Thymus (tissue), 11 donors: ENCODE results near the gene GNG7. TPM values are rescaled to one million over a fixed set of nuclear protein-coding genes. Genes with fewer than 3 reads are reported as not detected.

Source experiments
- DNase-seq, 9 donors: peaks; one replicate each; pipeline ENCODE4 v3.0.0-alpha.2; 2013; ENCODE audit warnings: low spot score in 9 of 9, low read depth in 6 of 9, missing footprints in 1 of 9
- H3K27ac ChIP-seq, 2 donors: one replicate each; pipeline ENCODE4 v1.5.1; 2013; ENCODE audit warnings: control low read depth in 1 of 2, low read depth in 1 of 2, low read length in 1 of 2, mild to moderate bottlenecking in 1 of 2, moderate library complexity in 1 of 2
- H3K27me3 ChIP-seq, 2 donors: one replicate each; pipeline ENCODE4 v1.5.1; 2013; ENCODE audit warnings: low read length in 1 of 2; ENCODE audit not compliant: control insufficient read depth in 2 of 2, insufficient read depth in 1 of 2
- H3K36me3 ChIP-seq, 2 donors: one replicate each; pipeline ENCODE4 v1.5.1; 2013; ENCODE audit warnings: low read length in 1 of 2, mild to moderate bottlenecking in 1 of 2, moderate library complexity in 1 of 2; ENCODE audit not compliant: control insufficient read depth in 2 of 2, insufficient read depth in 2 of 2
- H3K4me1 ChIP-seq, 2 donors: one replicate each; pipeline ENCODE4 v1.5.1; 2013; ENCODE audit warnings: low read length in 2 of 2; ENCODE audit not compliant: control insufficient read depth in 2 of 2, insufficient read depth in 2 of 2
- H3K4me3 ChIP-seq, 2 donors: one replicate each; pipeline ENCODE4 v1.5.1; 2013; ENCODE audit warnings: low read length in 2 of 2, control low read depth in 1 of 2, mild to moderate bottlenecking in 1 of 2
- H3K9me3 ChIP-seq, 2 donors: one replicate each; pipeline ENCODE4 v1.5.1; 2013; ENCODE audit warnings: low read length in 1 of 2, mild to moderate bottlenecking in 1 of 2; ENCODE audit not compliant: control insufficient read depth in 2 of 2, insufficient read depth in 1 of 2
- WGBS: extraction: QIAGEN DNeasy Blood & Tissue Kit; methylation state at CpG from one replicate; pipeline ENCODE4 v1.1.7; 2013; 5-methylcytosine and 5-hydroxymethylcytosine counted together
- polyA plus RNA-seq: library from polyadenylated mRNA; stranded (reverse); fragments of 200-250 nt; gene quantifications from one replicate; pipeline ENCODE4 v1.2.3, GENCODE V29; 2013
- total RNA-seq: library from RNA; stranded (reverse); fragments of 120-200 nt; gene quantifications from one replicate; pipeline ENCODE4 v1.2.4, GENCODE V29; 2013
- donor health status: healthy.

GNG7 gene
- total and polyA plus RNA-seq, 2 donors, result 0.71 to 4.2 TPM

GRCh38 chr19:2619076-2619475 is 83.4 kb downstream of the GNG7 start:
- no peak for DNase-seq
- Histone ChIP-seq H3K4me1 (peaks cover 46 to 82% of the 10 kb centered on the region in 2 donors), H3K27me3 (no peaks in the 10 kb centered on the region), H3K27ac (peak overlapping the region in 1 of 2 donors; percentile 79), H3K9me3 (peaks cover 2 to 26% of the 10 kb centered on the region in 2 donors), H3K36me3 (peaks cover 0 to 3% of the 10 kb centered on the region in 2 donors), H3K4me3 (no peak overlapping the region)
- WGBS, result 90% methylated on average over 6 of the region's 6 CpGs

GRCh38 chr19:2618611-2619010 is 83.9 kb downstream of the GNG7 start:
- peaks cover 2 to 29% of the 10 kb centered on the region in 2 donors for H3K9me3 ChIP-seq
- peaks cover 0 to 3% of the 10 kb centered on the region in 2 donors for H3K36me3 ChIP-seq
- WGBS, result 7% methylated on average over 10 of the region's 10 CpGs
- H3K4me1 ChIP-seq, result peaks cover 48 to 87% of the 10 kb centered on the region in 2 donors
- no peak overlapping the region for H3K4me3 ChIP-seq
- DNase-seq, result peak in 3 of 9 donors; percentile 65 to 82 (median 69)
- H3K27ac ChIP-seq, result peak overlapping the region; percentile 79 to 84
- H3K27me3 ChIP-seq, result no peaks in the 10 kb centered on the region

DNA sequence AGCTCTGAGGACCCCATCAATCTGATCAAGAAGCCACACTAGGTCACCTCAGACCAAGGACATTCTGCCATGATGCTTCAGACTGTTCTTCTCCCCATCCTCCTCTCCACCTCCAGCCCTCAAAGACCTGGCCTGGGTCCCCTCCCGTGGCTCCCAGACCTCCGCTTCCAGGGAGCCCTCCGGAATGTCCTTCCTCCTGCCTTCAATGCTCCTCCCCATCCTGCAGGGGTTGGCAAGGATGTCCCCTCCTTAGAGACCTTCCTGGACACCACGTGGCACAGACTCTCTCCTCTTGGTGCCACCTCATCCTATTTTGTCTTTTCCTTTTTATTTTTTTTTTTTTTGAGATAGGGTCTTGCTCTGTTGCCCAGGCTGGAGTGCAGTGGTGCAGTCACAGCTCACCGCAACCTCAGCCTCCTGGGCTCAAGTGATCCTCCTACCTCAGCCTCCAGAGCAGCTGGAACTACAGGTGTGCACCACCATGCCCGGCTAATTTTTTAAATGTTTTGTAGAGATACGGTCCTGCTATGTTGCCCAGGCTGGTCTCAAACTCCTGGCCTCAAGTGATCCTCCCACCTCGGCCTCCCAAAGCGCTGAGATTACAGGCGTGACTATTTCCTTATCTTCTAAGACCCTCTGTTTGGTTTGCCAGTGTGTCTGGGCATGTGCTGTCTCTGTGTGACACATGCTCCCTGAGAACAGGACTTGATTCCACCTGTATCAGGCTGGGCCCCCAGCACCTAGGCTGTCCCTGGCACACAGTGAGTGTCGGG is 84.9 kb downstream of the GNG7 start:
- WGBS, result 93% methylated on average over 11 of the region's 11 CpGs
- no peaks in the 10 kb centered on the region for H3K27me3 ChIP-seq
- peaks cover 0 to 3% of the 10 kb centered on the region in 2 donors for H3K36me3 ChIP-seq
- DNase-seq, result no peak
- peaks cover 56 to 97% of the 10 kb centered on the region in 2 donors for H3K4me1 ChIP-seq
- H3K27ac ChIP-seq, result peak overlapping the region; percentile 68 to 79
- no peak overlapping the region for H3K4me3 ChIP-seq
- H3K9me3 ChIP-seq, result peaks cover 2 to 29% of the 10 kb centered on the region in 2 donors

GRCh38 chr19:2616741-2617392 is 85.6 kb downstream of the GNG7 start:
- peaks cover 2 to 29% of the 10 kb centered on the region in 2 donors for H3K9me3 ChIP-seq
- DNase-seq, result peak in 4 of 9 donors; percentile 62 to 85 (median 66)
- peak overlapping the region in 1 of 2 donors; percentile 76 for H3K27ac ChIP-seq
- no peaks in the 10 kb centered on the region for H3K27me3 ChIP-seq
- H3K36me3 ChIP-seq, result peaks cover 0 to 3% of the 10 kb centered on the region in 2 donors
- H3K4me1 ChIP-seq, result peaks cover 56 to 98% of the 10 kb centered on the region in 2 donors
- no peak overlapping the region for H3K4me3 ChIP-seq
- WGBS, result 58% methylated on average over 13 of the region's 13 CpGs

GRCh38 chr19:2615782-2616181 is 86.7 kb downstream of the GNG7 start:
- Histone ChIP-seq H3K27ac (peak overlapping the region in 1 of 2 donors; percentile 2), H3K4me3 (no peak overlapping the region), H3K4me1 (peaks cover 53 to 96% of the 10 kb centered on the region in 2 donors), H3K27me3 (no peaks in the 10 kb centered on the region), H3K9me3 (peaks cover 2 to 29% of the 10 kb centered on the region in 2 donors), H3K36me3 (peaks cover 0 to 3% of the 10 kb centered on the region in 2 donors)
- 98% methylated on average over 6 of the region's 6 CpGs for WGBS
- no peak for DNase-seq

DNA sequence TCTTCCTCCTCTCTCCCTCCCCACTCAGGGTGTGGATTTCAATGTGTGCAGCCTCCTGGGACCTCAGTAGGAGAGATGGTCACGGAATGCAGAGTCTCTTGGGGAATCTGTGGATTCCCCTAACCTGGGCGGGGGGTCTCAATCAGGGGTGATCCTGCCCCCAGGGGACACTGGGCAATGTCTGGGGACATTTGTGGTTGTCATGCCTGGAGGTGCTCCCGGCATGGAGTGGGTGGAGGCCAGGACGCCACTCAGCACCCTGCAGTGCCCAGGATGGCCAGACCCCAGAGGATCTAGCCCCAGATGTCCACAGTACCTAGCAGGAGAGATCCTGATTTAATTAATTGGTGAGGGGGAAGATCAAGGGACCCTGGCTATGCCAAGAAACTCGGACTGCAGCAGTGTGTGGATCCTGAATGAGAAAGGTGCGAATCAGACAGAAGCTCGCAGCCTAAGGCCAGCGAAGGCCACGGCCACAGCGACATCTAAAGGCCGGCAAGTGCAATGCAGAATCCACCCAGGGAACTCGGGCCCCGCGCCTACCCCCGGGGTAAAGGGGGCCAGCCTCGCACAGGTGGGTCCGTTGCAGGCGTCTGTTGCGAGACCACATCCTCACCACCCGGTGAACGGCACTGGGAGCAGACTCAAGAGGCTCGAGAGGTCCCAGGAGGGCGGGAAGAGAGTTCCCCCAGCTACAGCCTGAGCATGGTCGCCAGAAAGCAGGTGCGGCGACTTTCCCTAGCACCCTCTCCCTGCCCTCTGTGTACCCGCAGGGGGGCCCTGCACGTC is 88.8 kb downstream of the GNG7 start:
- Histone ChIP-seq H3K36me3 (peaks cover 0 to 3% of the 10 kb centered on the region in 2 donors), H3K4me1 (peaks cover 41 to 82% of the 10 kb centered on the region in 2 donors), H3K27ac (peak overlapping the region; percentile 71 to 98), H3K9me3 (peaks cover 2 to 29% of the 10 kb centered on the region in 2 donors), H3K4me3 (no peak overlapping the region), H3K27me3 (no peaks in the 10 kb centered on the region)
- WGBS, result 13% methylated on average over 28 of the region's 28 CpGs
- peak in 7 of 9 donors; percentile 75 to 94 (median 88) for DNase-seq

- Histone ChIP-seq H3K27me3 (no peaks in the 10 kb centered on the region), H3K27ac (peak overlapping the region; percentile 8 to 98), H3K9me3 (peaks cover 2 to 29% of the 10 kb centered on the region in 2 donors), H3K36me3 (peaks cover 0 to 3% of the 10 kb centered on the region in 2 donors), H3K4me1 (peaks cover 39 to 79% of the 10 kb centered on the region in 2 donors), H3K4me3 (no peak overlapping the region)
- 82% methylated on average over 18 of the region's 18 CpGs for WGBS
- peak in 1 of 9 donors; percentile 62 for DNase-seq
Observed at GRCh38 chr19:2612619-2613249, 89.8 kb downstream of the GNG7 start.
